Panc1 (cell line): Measurements from ENCODE around the gene RAB11FIP3. TPM values are rescaled to one million over a fixed set of nuclear protein-coding genes. Genes with fewer than 3 reads are reported as not detected.

Source experiments
- ATAC-seq: fragments of 200-7000 bp; cut with Tn5 transposase; 2 replicates; pipeline ENCODE4 v1.9.1; 2020; ENCODE audit warnings: mild to moderate bottlenecking, moderate library complexity
- BruUV-seq: library from RNA; stranded (reverse); fragments of 400-500 nt; replicated peaks from 2 replicates; lab custom pipeline; 2021; lab: Mats Ljungman, UMichigan
- CTCF ChIA-PET: fragments of 300-600 bp; sonication (Branson Sonifier 250); formaldehyde crosslinking; loops from one replicate; lab custom pipeline; 2022; ENCODE audit warnings: antibody characterized with exemption; lab: Charles Lee
- POLR2A ChIA-PET: fragments of 300-600 bp; sonication (Branson Sonifier 250); formaldehyde crosslinking; loops from one replicate; lab custom pipeline; 2022; ENCODE audit warnings: antibody characterized with exemption; lab: Charles Lee
- DNase-seq: peaks from one replicate; pipeline ENCODE4 v3.0.0-alpha.2; 2010; ENCODE audit warnings: low read depth, low spot score
- H3K27ac ChIP-seq: 2 replicates; pipeline ENCODE4 v1.5.1; 2011; ENCODE audit warnings: mild to moderate bottlenecking, low read length, inconsistent platforms
- H3K27me3 ChIP-seq: fragments of 200-500 bp; sonication (Bioruptor generic); 2 replicates; pipeline ENCODE4 v1.6.0; 2014; ENCODE audit warnings: low read length, inconsistent platforms; ENCODE audit not compliant: control insufficient read depth, insufficient read depth
- H3K36me3 ChIP-seq: fragments of 200-500 bp; sonication (Bioruptor generic); 2 replicates; pipeline ENCODE4 v1.5.1; 2014; ENCODE audit warnings: inconsistent platforms, mild to moderate bottlenecking, low read length, moderate library complexity; ENCODE audit not compliant: control insufficient read depth, insufficient read depth
- H3K4me1 ChIP-seq: 2 replicates; pipeline ENCODE4 v1.5.1; 2011; ENCODE audit warnings: inconsistent platforms, mild to moderate bottlenecking, low read length, moderate library complexity; ENCODE audit not compliant: control insufficient read depth, insufficient read depth
- H3K4me3 ChIP-seq, 2 experiments: 2 replicates each; pipeline ENCODE4 v1.5.1; 2011 to 2012; ENCODE audit warnings: low read depth in 2 of 2, low read length in 2 of 2, mild to moderate bottlenecking in 2 of 2, inconsistent platforms in 1 of 2, moderate library complexity in 1 of 2
- H3K9me3 ChIP-seq: fragments of 200-500 bp; sonication (Bioruptor generic); 2 replicates; pipeline ENCODE4 v1.5.1; 2014; ENCODE audit warnings: low read depth, mild to moderate bottlenecking, inconsistent platforms, low read length, moderate library complexity; ENCODE audit not compliant: control insufficient read depth, insufficient read depth
- CTCF ChIP-seq: fragments of 450-650 bp; IDR thresholded peaks from 2 replicates; pipeline ENCODE4 v1.5.1; 2017; ENCODE audit warnings: mild to moderate bottlenecking
- POLR2AphosphoS5 ChIP-seq: IDR thresholded peaks from 2 replicates; pipeline ENCODE4 v1.6.1; 2012; ENCODE audit warnings: mild to moderate bottlenecking, low read depth, low read length, moderate library complexity
- REST ChIP-seq, 2 experiments: IDR thresholded peaks; 2 replicates each; pipeline ENCODE4 v1.6.1; 2011 to 2012; ENCODE audit warnings: low read depth in 2 of 2, control low read depth in 1 of 2, low read length in 1 of 2, mild to moderate bottlenecking in 1 of 2, moderate library complexity in 1 of 2; ENCODE audit not compliant: insufficient read depth in 1 of 2
- SIN3A ChIP-seq: IDR thresholded peaks from 2 replicates; pipeline ENCODE4 v1.6.1; 2012; ENCODE audit warnings: low read depth, mild to moderate bottlenecking, low read length, moderate library complexity, borderline replicate concordance; ENCODE audit not compliant: insufficient read depth
- TCF7L2 ChIP-seq: IDR thresholded peaks from 2 replicates; pipeline ENCODE4 v1.6.1; 2011; ENCODE audit warnings: mild to moderate bottlenecking, low read depth, low read length, inconsistent platforms
- in situ Hi-C: cut with HindIII; loops from 2 replicates; pipeline ENCODE4 v1.10.0; 2016; ENCODE audit warnings: low sequenced_read_pairs, low pct_unique_long_range_greater_than_20kb
- intact Hi-C: fragments of 100-400 bp; cut with micrococcal nuclease; formaldehyde crosslinking; loops from one replicate; pipeline ENCODE4 v1.10.0; 2022; ENCODE audit not compliant: unreplicated experiment
- total RNA-seq: library from RNA; stranded (reverse); gene quantifications from one replicate; pipeline ENCODE4 v1.2.1, GENCODE V29; 2021; ENCODE audit not compliant: unreplicated experiment

Gene RAB11FIP3
- total RNA-seq, 1 experiment from 2014 or later, result 57.3 TPM

- ATAC-seq, result no peak
- no peaks in the 10 kb centered on the region for H3K9me3 ChIP-seq
- no peaks in the 10 kb centered on the region for H3K27me3 ChIP-seq
- H3K4me3 ChIP-seq, result no peak overlapping the region
- TF ChIP-seq SIN3A (no peak), REST (IDR thresholded peaks at IDR 0.05; ENCODE audit: insufficient read depth in 1 of 2, low read depth in 2 of 2, low read length in 1 of 2) (no peak), TCF7L2 (no peak), CTCF (no peak), POLR2AphosphoS5 (no peak)
- H3K27ac ChIP-seq, result no peak overlapping the region
- no TSS peak for BruUV-seq
- ChIA-PET POLR2A (no interaction called here), CTCF (no interaction called here)
- intact Hi-C loops, result no loop called here
- in situ Hi-C loops, result no loop called here
- no peaks in the 10 kb centered on the region for H3K4me1 ChIP-seq
- no peak for DNase-seq
- H3K36me3 ChIP-seq, result no peaks in the 10 kb centered on the region; the same call in 1 of the 2 replicates
These were observed 14.8 kb upstream of the RAB11FIP3 start for GRCh38 chr16:410516-411178.

GRCh38 chr16:411576-412265 is 13.7 kb upstream of the RAB11FIP3 start:
- Histone ChIP-seq H3K4me1 (no peaks in the 10 kb centered on the region), H3K27me3 (no peaks in the 10 kb centered on the region), H3K36me3 (no peaks in the 10 kb centered on the region; the same call in 1 of the 2 replicates), H3K4me3 (no peak overlapping the region), H3K27ac (no peak overlapping the region), H3K9me3 (no peaks in the 10 kb centered on the region)
- POLR2A ChIA-PET, result no interaction called here
- no peak for DNase-seq
- BruUV-seq, result TSS peak; percentile 80
- in situ Hi-C loops (no loop called here), intact Hi-C loops (no loop called here)
- ATAC-seq, result no peak
- TF ChIP-seq REST (IDR thresholded peaks at IDR 0.05; ENCODE audit: insufficient read depth in 1 of 2, low read depth in 2 of 2, low read length in 1 of 2) (no peak), CTCF (no peak), SIN3A (no peak)
- CTCF ChIA-PET, result no interaction called here
